ENCODE results near the gene MTFMT. TPM values are rescaled to one million over a fixed set of nuclear protein-coding genes. Genes with fewer than 3 reads are reported as not detected.

The MTFMT gene
- total and polyA plus RNA-seq, 2 experiments from 2014 or later, result 19.0 to 36.0 TPM

DNA sequence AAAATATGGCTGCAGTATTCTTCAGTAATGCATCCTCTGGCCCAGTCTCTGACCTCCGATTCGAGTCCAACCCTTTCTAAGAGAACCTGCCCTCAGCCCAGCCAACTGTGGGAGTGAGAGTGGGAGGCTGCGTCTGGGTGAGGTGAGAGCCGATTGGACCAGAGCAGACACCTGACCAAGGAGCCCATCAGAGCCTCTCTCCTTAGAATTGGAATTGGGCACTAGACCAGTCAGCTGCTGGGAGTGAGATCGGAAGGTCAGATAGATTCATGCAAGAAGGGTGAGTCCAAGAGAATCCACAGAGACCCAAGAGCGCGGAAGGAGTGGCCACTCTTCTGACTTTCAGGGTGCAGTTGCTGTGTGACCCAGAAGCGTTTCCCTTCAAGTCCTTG is 28.1 kb upstream of the MTFMT start:
- no peak overlapping the region for H3K4me3 ChIP-seq
- H3K36me3 ChIP-seq (ENCODE audit: insufficient read depth), result no peaks in the 10 kb centered on the region
- H3K4me1 ChIP-seq (ENCODE audit: insufficient read depth), result no peaks in the 10 kb centered on the region
- Mint-ChIP-seq H3K4me1 (no peaks in the 10 kb centered on the region; the same call in 2 of the 3 replicates), H3K27ac (no peak overlapping the region), H3K4me3 (no peak overlapping the region; the same call in 2 of the 3 replicates), H3K27me3 (ENCODE audit: insufficient read depth, low read depth, poor library complexity) (peaks cover 4% of the 10 kb centered on the region), H3K36me3 (ENCODE audit: low read depth) (peaks cover 2% of the 10 kb centered on the region; the same call in 1 of the 3 replicates), H3K9me3 (no peaks in the 10 kb centered on the region)
- H3F3A ChIP-seq (replicated peaks; ENCODE audit: low read depth), result no peaks in the 10 kb centered on the region
- H3K9me2 ChIP-seq (ENCODE audit: insufficient read depth), result no peaks in the 10 kb centered on the region
- H4K20me1 ChIP-seq (replicated peaks; ENCODE audit: insufficient read depth), result no peaks in the 10 kb centered on the region
- H2AFZ ChIP-seq, result no peak overlapping the region
- H3K4me2 ChIP-seq, result no peak overlapping the region
- no peaks in the 10 kb centered on the region for H3K27me3 ChIP-seq (ENCODE audit: insufficient read depth)
- no peak for TF ChIP-seq REST (IDR thresholded peaks at IDR 0.05; ENCODE audit: unreplicated experiment)
- no peak for TF ChIP-seq EZH2phosphoT487 (IDR thresholded peaks at IDR 0.05; ENCODE audit: unreplicated experiment)
- TF ChIP-seq ETS1 (IDR thresholded peaks at IDR 0.05), result no peak
- no peak for TF ChIP-seq ZNF462 (CRISPR knock-in tag; IDR thresholded peaks at IDR 0.05)
- TF ChIP-seq JUNB (IDR thresholded peaks at IDR 0.05; ENCODE audit: unreplicated experiment), result no peak
- TF ChIP-seq, protein P1, sequence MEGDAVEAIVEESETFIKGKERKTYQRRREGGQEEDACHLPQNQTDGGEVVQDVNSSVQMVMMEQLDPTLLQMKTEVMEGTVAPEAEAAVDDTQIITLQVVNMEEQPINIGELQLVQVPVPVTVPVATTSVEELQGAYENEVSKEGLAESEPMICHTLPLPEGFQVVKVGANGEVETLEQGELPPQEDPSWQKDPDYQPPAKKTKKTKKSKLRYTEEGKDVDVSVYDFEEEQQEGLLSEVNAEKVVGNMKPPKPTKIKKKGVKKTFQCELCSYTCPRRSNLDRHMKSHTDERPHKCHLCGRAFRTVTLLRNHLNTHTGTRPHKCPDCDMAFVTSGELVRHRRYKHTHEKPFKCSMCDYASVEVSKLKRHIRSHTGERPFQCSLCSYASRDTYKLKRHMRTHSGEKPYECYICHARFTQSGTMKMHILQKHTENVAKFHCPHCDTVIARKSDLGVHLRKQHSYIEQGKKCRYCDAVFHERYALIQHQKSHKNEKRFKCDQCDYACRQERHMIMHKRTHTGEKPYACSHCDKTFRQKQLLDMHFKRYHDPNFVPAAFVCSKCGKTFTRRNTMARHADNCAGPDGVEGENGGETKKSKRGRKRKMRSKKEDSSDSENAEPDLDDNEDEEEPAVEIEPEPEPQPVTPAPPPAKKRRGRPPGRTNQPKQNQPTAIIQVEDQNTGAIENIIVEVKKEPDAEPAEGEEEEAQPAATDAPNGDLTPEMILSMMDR (conservative IDR thresholded peaks at IDR 0.05; ENCODE audit: low read depth in 2 of 2), result no peak
- no peak for TF ChIP-seq STAT1 (IDR thresholded peaks at IDR 0.05; ENCODE audit: unreplicated experiment)
- no peak for TF ChIP-seq EZH2 (IDR thresholded peaks at IDR 0.05; ENCODE audit: low read depth, unreplicated experiment)
- TF ChIP-seq ZNF331 (CRISPR knock-in tag; IDR thresholded peaks at IDR 0.05; ENCODE audit: low read depth), result no peak
- TF ChIP-seq NANOG (IDR thresholded peaks at IDR 0.05; ENCODE audit: borderline replicate concordance), result no peak
- no peak for TF ChIP-seq ZNF114 (CRISPR knock-in tag; IDR thresholded peaks at IDR 0.05)
- no peaks in the 10 kb centered on the region for H3K79me2 ChIP-seq (replicated peaks; ENCODE audit: insufficient read depth)
- no peak overlapping the region for H3K27ac ChIP-seq (ENCODE audit: low read depth)
- ATAC-seq, result no peak
- no peak for DNase-seq (ENCODE audit: low spot score)
